GM21576 (cell line): Measurements from ENCODE around the gene SOWAHD.
"Not testable (repeated sequence)": the region's sequence is repeated elsewhere in the genome, so short reads cannot be mapped to it uniquely, and the experiment has no call there.

ENCODE experiments used
- ATAC-seq: cut with Tn5 transposase; IDR thresholded peaks from one replicate; pipeline ENCODE4 v1.9.1; 2021; ENCODE audit warnings: mild to moderate bottlenecking, moderate library complexity; ENCODE audit not compliant: unreplicated experiment

SOWAHD gene

GRCh38 chrX:119757979-119758730, at the start of gene SOWAHD:
Gene SOWAHD (plus strand): TSS chrX:119758588. CDS start chrX:119758668, 80 bp downstream.
- ATAC-seq: no peak

- ATAC-seq: no peak
Observed at GRCh38 chrX:119708936-119709335, 49.5 kb upstream of the SOWAHD start.

GRCh38 chrX:119709630-119710029, 48.8 kb upstream of the SOWAHD start:
- ATAC-seq: no peak

- no peak for ATAC-seq
Observed at GRCh38 chrX:119721487-119721886, 36.9 kb upstream of the SOWAHD start.

- ATAC-seq: no peak
Observed at GRCh38 chrX:119721926-119722325, 36.5 kb upstream of the SOWAHD start.

- ATAC-seq: no peak
Observed at GRCh38 chrX:119726900-119727555, 31.4 kb upstream of the SOWAHD start.

- no peak for ATAC-seq
Observed at GRCh38 chrX:119728487-119728886, 29.9 kb upstream of the SOWAHD start.

GRCh38 chrX:119729408-119730201, 28.8 kb upstream of the SOWAHD start:
- ATAC-seq: no peak

GRCh38 chrX:119734897-119735339, 23.5 kb upstream of the SOWAHD start:
- ATAC-seq: no peak

- no peak for ATAC-seq
Observed at GRCh38 chrX:119735467-119735866, 22.9 kb upstream of the SOWAHD start.

GRCh38 chrX:119736206-119736764, 22.1 kb upstream of the SOWAHD start:
- ATAC-seq: no peak

- no peak for ATAC-seq
Observed at GRCh38 chrX:119738742-119739141, 19.6 kb upstream of the SOWAHD start.

GRCh38 chrX:119745283-119745848, 13.0 kb upstream of the SOWAHD start:
- ATAC-seq: no peak

GRCh38 chrX:119750131-119750530, 8.3 kb upstream of the SOWAHD start:
- ATAC-seq: not testable (repeated sequence)

GRCh38 chrX:119750751-119751150, 7.6 kb upstream of the SOWAHD start:
- ATAC-seq: not testable (repeated sequence)

GRCh38 chrX:119753001-119753400, 5.4 kb upstream of the SOWAHD start:
- no peak for ATAC-seq

GRCh38 chrX:119753639-119754257, 4.6 kb upstream of the SOWAHD start:
- ATAC-seq: no peak

GRCh38 chrX:119755981-119756533, 2.3 kb upstream of the SOWAHD start:
- peak; percentile 65 for ATAC-seq

GRCh38 chrX:119756926-119757635, 1.3 kb upstream of the SOWAHD start:
- no peak for ATAC-seq

GRCh38 chrX:119757646-119757978, 776 bp upstream of the SOWAHD start:
- ATAC-seq: no peak
